HG02852 (cell line): ENCODE measurements around the gene USP25.

Experiments
- ATAC-seq: cut with Tn5 transposase; IDR thresholded peaks from one replicate; pipeline ENCODE4 v1.9.1; 2021; ENCODE audit warnings: mild to moderate bottlenecking, moderate library complexity; ENCODE audit not compliant: unreplicated experiment

USP25 gene

GRCh38 chr21:15729674-15730483 is at the start of gene USP25:
Gene USP25, plus strand, starts transcription at chr21:15729982. Its CDS starts 412 bp downstream, at chr21:15730394.
- ATAC-seq, result peak; percentile 71

GRCh38 chr21:15682186-15682895 is 47.4 kb upstream of the USP25 start:
- ATAC-seq, result no peak

GRCh38 chr21:15682977-15683376 is 46.8 kb upstream of the USP25 start:
- ATAC-seq, result no peak

GRCh38 chr21:15686506-15686905 is 43.3 kb upstream of the USP25 start:
- no peak for ATAC-seq

GRCh38 chr21:15687208-15687607 is 42.6 kb upstream of the USP25 start:
- ATAC-seq, result no peak

GRCh38 chr21:15688016-15688415 is 41.8 kb upstream of the USP25 start:
- ATAC-seq, result no peak

- ATAC-seq, result no peak
Observed at GRCh38 chr21:15688809-15689208, 41.0 kb upstream of the USP25 start.

GRCh38 chr21:15692711-15693110 is 37.1 kb upstream of the USP25 start:
- no peak for ATAC-seq

- ATAC-seq, result no peak
Observed at GRCh38 chr21:15695241-15695640, 34.5 kb upstream of the USP25 start.

- ATAC-seq, result no peak
Observed at GRCh38 chr21:15701830-15702229, 28.0 kb upstream of the USP25 start.

GRCh38 chr21:15703932-15704331 is 25.9 kb upstream of the USP25 start:
- no peak for ATAC-seq

GRCh38 chr21:15706696-15707095 is 23.1 kb upstream of the USP25 start:
- ATAC-seq, result no peak

GRCh38 chr21:15713412-15713811 is 16.4 kb upstream of the USP25 start:
- ATAC-seq, result no peak

- ATAC-seq, result no peak
Observed at GRCh38 chr21:15718711-15719110, 11.1 kb upstream of the USP25 start.

GRCh38 chr21:15719976-15720375 is 9.8 kb upstream of the USP25 start:
- no peak for ATAC-seq

- ATAC-seq, result no peak
Observed at GRCh38 chr21:15722591-15723324, 7.0 kb upstream of the USP25 start.

- ATAC-seq, result no peak
Observed at GRCh38 chr21:15725949-15726348, 3.8 kb upstream of the USP25 start.

GRCh38 chr21:15728046-15728445 is 1.7 kb upstream of the USP25 start:
- ATAC-seq, result no peak

GRCh38 chr21:15729346-15729673 is 472 bp upstream of the USP25 start:
- ATAC-seq, result no peak

GRCh38 chr21:15730484-15731242 is 881 bp downstream of the USP25 start:
- no peak for ATAC-seq

GRCh38 chr21:15731243-15731613 is 1.4 kb downstream of the USP25 start:
- ATAC-seq, result no peak
